ENCODE data around the gene CD164. TPM values are rescaled to one million over a fixed set of nuclear protein-coding genes. Genes with fewer than 3 reads are reported as not detected.
A peak's percentile ranks its signal among the peaks of the same experiment; 100 is the strongest.
"Not testable (repeated sequence)": the region's sequence is repeated elsewhere in the genome, so short reads cannot be mapped to it uniquely, and the experiment has no call there.

The CD164 gene
- total RNA-seq, 2 experiments from 2014 or later: 250 to 252 TPM

DNA sequence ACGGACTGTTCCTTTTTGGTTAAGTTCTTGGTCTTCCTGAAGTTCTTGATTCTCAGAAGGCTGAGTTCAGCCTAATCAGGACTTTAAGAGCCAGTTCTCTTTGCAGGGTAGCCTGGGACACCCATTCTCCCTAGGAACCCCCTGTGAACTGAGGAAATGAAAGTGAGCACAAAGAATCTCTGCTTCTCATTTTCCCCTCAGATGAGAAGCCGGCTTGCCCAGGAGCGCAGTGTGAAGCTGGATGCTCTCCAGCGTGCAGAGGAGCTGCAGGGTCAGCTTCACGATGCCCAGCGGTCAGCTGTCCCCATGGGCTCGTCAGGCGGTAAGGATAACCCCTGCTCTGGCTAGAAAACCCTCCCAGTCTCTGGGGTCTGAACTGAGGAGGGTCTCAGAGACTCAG, 34.0 kb downstream of the CD164 start:
- no peak overlapping the region for H3K4me3 Mint-ChIP-seq
- ATAC-seq (ENCODE audit: low read depth): no peak
- H3K36me3 Mint-ChIP-seq: peaks cover 20% of the 10 kb centered on the region
- POLR2A ChIA-PET: interaction anchor here (1.0 kb wide), 1 partner anchor 13 kb away, joined by 3 read pairs; no protein-coding TSS in a partner anchor
- no peak overlapping the region for H3K27ac Mint-ChIP-seq
- peaks cover 12% of the 10 kb centered on the region for H3K4me1 Mint-ChIP-seq
- no peaks in the 10 kb centered on the region for H3K27me3 Mint-ChIP-seq
- no peaks in the 10 kb centered on the region for H3K9me3 Mint-ChIP-seq
- no peak for DNase-seq

DNA sequence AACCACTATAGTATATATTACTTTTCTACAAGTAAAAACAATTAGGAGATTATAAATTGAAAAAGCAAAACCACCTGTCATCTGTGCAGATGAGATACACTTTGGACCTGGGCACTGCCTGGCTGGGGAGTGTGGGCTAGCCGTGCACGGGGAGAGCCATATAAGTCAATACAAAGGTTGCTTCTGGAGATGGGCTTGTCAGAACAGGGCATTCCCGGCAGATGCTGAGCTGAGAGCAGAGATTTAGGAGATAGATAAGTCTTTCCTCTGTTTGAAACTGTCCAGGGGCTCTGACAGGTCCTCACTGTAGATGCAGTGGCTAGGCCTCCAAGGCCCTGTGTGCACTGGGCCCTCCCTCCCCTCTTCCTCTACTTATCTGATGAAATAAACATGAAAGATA, 34.5 kb downstream of the CD164 start:
- H3K4me1 Mint-ChIP-seq: peaks cover 10% of the 10 kb centered on the region
- no peak overlapping the region for H3K27ac Mint-ChIP-seq

DNA sequence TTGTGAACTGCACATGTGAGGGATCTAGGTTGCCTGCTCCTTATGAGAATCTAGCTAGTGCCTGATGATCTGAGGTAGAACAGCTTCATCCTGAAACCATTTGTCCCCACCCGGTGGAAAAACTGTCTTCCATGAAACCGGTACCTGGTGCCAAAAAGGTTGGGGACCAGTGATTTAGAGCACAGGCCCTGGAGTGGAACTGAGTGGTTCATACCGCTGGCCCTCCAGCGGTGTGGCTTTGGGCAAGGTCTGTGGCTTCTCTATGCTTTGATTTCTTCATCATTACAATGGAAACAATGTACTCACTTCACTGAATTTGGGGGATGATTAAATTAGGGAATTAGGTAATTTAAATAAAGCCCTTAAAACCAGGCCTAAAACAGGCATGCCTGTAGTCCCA, 36.3 kb downstream of the CD164 start:
- Mint-ChIP-seq H3K27me3 (no peaks in the 10 kb centered on the region), H3K4me1 (peaks cover 1% of the 10 kb centered on the region), H3K27ac (no peak overlapping the region), H3K4me3 (no peak overlapping the region), H3K36me3 (peaks cover 5% of the 10 kb centered on the region), H3K9me3 (no peaks in the 10 kb centered on the region)
- ATAC-seq (ENCODE audit: low read depth) (no peak), DNase-seq (no peak)
- POLR2A ChIA-PET: no interaction called here

More for the DNA sequence above, 34.5 kb downstream of the CD164 start:
- H3K9me3 Mint-ChIP-seq: no peaks in the 10 kb centered on the region
- DNase-seq (no peak), ATAC-seq (ENCODE audit: low read depth) (no peak)
- H3K4me3 Mint-ChIP-seq: no peak overlapping the region
- H3K27me3 Mint-ChIP-seq: no peaks in the 10 kb centered on the region
- POLR2A ChIA-PET: interaction anchor here (1.0 kb wide), 1 partner anchor 14 kb away, joined by 3 read pairs; no protein-coding TSS in a partner anchor
- H3K36me3 Mint-ChIP-seq: peaks cover 16% of the 10 kb centered on the region

DNA sequence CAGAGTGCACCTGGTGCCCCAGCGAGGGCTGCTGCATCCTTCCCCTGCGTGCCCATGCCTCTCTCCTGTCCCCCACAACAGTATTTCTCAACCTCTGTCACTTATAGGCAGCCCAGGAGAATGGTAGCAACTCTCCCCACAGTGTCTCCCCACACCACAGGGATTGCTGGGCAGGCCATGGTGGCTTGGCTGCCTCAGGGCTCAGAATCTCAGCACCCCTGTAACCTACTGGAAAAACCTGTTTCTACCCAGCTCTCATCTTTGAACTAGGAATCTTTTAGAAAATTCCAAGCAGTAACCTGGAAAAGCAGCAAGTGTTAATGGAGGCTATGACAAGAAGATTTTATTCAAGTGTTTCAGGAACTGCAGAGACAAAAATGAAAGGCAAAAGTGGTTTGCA, 38.0 kb downstream of the CD164 start:
- ATAC-seq (ENCODE audit: low read depth) (no peak), DNase-seq (no peak)
- no peak overlapping the region for H3K4me3 Mint-ChIP-seq
- peaks cover 2% of the 10 kb centered on the region for H3K36me3 Mint-ChIP-seq
- POLR2A ChIA-PET: no interaction called here
- H3K27me3 Mint-ChIP-seq: no peaks in the 10 kb centered on the region
- H3K9me3 Mint-ChIP-seq: no peaks in the 10 kb centered on the region
- H3K27ac Mint-ChIP-seq: no peak overlapping the region
- H3K4me1 Mint-ChIP-seq: peaks cover 1% of the 10 kb centered on the region

- Mint-ChIP-seq H3K36me3 (peaks cover 2% of the 10 kb centered on the region), H3K4me3 (no peak overlapping the region), H3K4me1 (peaks cover 1% of the 10 kb centered on the region), H3K27ac (no peak overlapping the region), H3K27me3 (no peaks in the 10 kb centered on the region), H3K9me3 (no peaks in the 10 kb centered on the region)
- ATAC-seq (ENCODE audit: low read depth) (no peak), DNase-seq (no peak)
- POLR2A ChIA-PET: no interaction called here
These were observed 38.7 kb downstream of the CD164 start for GRCh38 chr6:109343518-109343917.

GRCh38 chr6:109342911-109343310, 39.4 kb downstream of the CD164 start:
- Mint-ChIP-seq H3K27me3 (no peaks in the 10 kb centered on the region), H3K27ac (no peak overlapping the region), H3K4me3 (no peak overlapping the region), H3K36me3 (peaks cover 2% of the 10 kb centered on the region), H3K4me1 (peaks cover 3% of the 10 kb centered on the region), H3K9me3 (no peaks in the 10 kb centered on the region)
- POLR2A ChIA-PET: no interaction called here
- ATAC-seq (ENCODE audit: low read depth) (no peak), DNase-seq (no peak)

- H3K9me3 Mint-ChIP-seq: no peaks in the 10 kb centered on the region
- no peak overlapping the region for H3K4me3 Mint-ChIP-seq
- no peak overlapping the region for H3K27ac Mint-ChIP-seq
- H3K27me3 Mint-ChIP-seq: no peaks in the 10 kb centered on the region
- peaks cover 3% of the 10 kb centered on the region for H3K4me1 Mint-ChIP-seq
- no peak for ATAC-seq (ENCODE audit: low read depth)
- peaks cover 2% of the 10 kb centered on the region for H3K36me3 Mint-ChIP-seq
- no peak for DNase-seq
- POLR2A ChIA-PET: no interaction called here
These were observed 39.8 kb downstream of the CD164 start for GRCh38 chr6:109342506-109342905.

DNA sequence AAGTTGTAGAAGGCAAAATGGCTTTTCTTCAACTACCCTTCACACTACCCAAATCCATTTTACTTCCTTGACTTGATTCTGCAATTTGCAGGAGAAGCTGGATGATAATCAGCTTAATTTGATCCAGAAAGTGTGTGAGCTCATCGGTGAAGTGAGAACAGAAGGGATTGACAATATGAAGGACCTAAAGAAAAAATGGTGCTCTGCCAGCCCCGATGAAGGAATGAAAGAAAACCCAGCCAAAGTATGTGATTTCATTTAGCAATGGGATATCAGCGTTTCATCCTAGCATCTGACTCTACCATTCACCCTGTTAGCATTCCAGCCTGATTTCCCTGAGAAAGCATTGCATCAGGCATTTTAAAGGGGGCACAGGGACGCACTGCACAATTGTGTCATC, 41.5 kb downstream of the CD164 start:
- no peak overlapping the region for H3K27ac Mint-ChIP-seq
- peaks cover 5% of the 10 kb centered on the region for H3K36me3 Mint-ChIP-seq
- ATAC-seq (ENCODE audit: low read depth) (no peak), DNase-seq (no peak)
- H3K27me3 Mint-ChIP-seq: no peaks in the 10 kb centered on the region
- peaks cover 5% of the 10 kb centered on the region for H3K4me1 Mint-ChIP-seq
- POLR2A ChIA-PET: no interaction called here
- H3K9me3 Mint-ChIP-seq: no peaks in the 10 kb centered on the region
- no peak overlapping the region for H3K4me3 Mint-ChIP-seq

DNA sequence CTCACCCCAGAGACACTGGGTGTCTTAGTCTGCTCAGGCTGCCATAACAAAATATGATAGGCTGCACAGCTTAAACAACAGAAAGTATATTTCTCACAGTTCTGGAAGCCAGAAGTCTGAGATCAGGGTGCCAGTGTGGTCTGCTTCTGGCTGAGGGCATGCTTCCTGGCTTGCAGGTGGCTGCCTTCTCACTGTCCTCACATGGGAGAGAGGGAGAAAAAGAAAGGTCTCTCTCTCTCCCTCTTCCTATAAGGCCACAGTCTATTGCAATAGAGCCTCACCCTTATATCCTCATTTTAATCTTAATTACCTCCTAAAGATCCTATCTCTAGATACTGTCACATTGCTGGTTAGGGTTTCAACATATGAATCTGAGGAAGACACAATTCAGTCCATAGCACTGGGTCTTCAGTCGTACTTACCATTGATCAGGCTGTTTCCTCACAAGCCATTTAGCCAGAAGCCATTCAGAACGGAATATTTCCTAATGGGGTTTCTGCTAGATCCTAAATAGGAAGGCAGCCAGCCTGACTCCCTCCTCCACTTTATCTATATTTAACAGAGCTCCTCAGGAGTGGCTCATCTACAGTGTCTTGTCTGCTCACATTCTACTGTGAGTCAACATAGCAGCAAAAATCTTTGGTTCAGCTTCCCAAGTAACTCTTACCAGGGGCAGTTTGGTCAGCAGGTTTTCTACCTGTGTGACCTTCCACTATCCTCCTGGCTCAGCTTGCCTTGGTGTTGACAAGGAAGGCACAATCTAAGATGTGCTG, 42.2 kb downstream of the CD164 start:
- DNase-seq (no peak), ATAC-seq (ENCODE audit: low read depth) (no peak)
- Mint-ChIP-seq H3K4me1 (peaks cover 5% of the 10 kb centered on the region), H3K36me3 (peaks cover 5% of the 10 kb centered on the region), H3K27ac (no peak overlapping the region), H3K4me3 (no peak overlapping the region), H3K9me3 (no peaks in the 10 kb centered on the region), H3K27me3 (peaks cover 2% of the 10 kb centered on the region)
- POLR2A ChIA-PET: interaction anchor here (0.5 kb wide), 1 partner anchor 37 kb away, joined by 4 read pairs; no protein-coding TSS in a partner anchor

GRCh38 chr6:109336221-109336961, 45.9 kb downstream of the CD164 start:
- POLR2A ChIA-PET: no interaction called here
- Mint-ChIP-seq H3K4me1 (peaks cover 8% of the 10 kb centered on the region), H3K27me3 (peaks cover 2% of the 10 kb centered on the region), H3K4me3 (no peak overlapping the region), H3K36me3 (peaks cover 8% of the 10 kb centered on the region), H3K9me3 (peaks cover 2% of the 10 kb centered on the region), H3K27ac (no peak overlapping the region)
- no peak for ATAC-seq (ENCODE audit: low read depth)
- DNase-seq: no peak

DNA sequence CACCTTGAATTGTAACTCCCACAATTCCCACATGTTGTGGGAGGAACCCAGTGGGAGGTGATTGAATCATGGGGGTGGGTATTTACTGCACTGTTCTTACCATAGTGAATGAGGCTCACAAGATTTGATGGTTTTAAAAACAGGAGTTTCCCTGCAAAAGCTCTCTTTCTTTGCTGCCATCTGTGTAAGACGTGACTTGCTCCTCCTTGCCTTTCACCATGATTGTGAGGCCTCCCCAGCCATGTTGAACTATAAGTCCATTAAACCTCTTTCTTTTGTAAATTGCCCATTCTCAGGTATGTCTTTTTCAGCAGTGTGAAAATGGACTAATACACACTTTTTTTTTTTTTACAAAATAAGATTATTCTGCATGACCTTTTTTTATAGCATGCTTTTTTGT, 48.4 kb downstream of the CD164 start:
- ATAC-seq (ENCODE audit: low read depth); H3K36me3 Mint-ChIP-seq; H3K27me3 Mint-ChIP-seq; H3K4me1 Mint-ChIP-seq; H3K9me3 Mint-ChIP-seq; DNase-seq; H3K27ac Mint-ChIP-seq; H3K4me3 Mint-ChIP-seq: not testable (repeated sequence)
- POLR2A ChIA-PET: interaction anchor here (0.7 kb wide), 1 partner anchor 33 kb away, joined by 4 read pairs; no protein-coding TSS in a partner anchor

- Mint-ChIP-seq H3K9me3 (peaks cover 2% of the 10 kb centered on the region), H3K27ac (no peak overlapping the region)
These were observed 49.5 kb downstream of the CD164 start for GRCh38 chr6:109332748-109333147.

DNA sequence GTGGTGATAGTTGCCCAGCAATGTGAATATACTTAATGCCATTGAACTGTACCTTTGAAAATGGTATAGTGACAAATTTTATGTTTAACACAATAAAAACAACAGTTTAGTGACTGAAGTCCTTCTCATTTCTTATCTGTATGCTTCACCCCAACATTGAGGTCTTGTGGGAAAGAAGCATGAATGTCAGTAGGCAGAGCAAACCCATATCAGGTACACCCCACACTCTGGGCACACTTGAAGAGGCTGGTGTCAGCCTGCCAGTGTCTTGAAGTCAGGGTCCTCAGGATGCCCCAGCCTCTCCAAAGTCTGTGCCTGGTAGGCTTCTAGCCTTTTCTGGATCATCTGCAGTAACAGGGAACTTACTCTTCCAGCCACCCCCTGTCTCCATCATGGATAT, 51.2 kb downstream of the CD164 start:
- POLR2A ChIA-PET: no interaction called here
- peaks cover 5% of the 10 kb centered on the region for H3K36me3 Mint-ChIP-seq
- peaks cover 2% of the 10 kb centered on the region for H3K27me3 Mint-ChIP-seq
- H3K4me1 Mint-ChIP-seq: peaks cover 3% of the 10 kb centered on the region
- ATAC-seq (ENCODE audit: low read depth) (no peak), DNase-seq (no peak)
- H3K4me3 Mint-ChIP-seq: no peak overlapping the region
- no peak overlapping the region for H3K27ac Mint-ChIP-seq
- H3K9me3 Mint-ChIP-seq: peaks cover 2% of the 10 kb centered on the region

More at GRCh38 chr6:109332748-109333147, 49.5 kb downstream of the CD164 start:
- H3K4me1 Mint-ChIP-seq: peaks cover 6% of the 10 kb centered on the region
- ATAC-seq (ENCODE audit: low read depth) (peak; percentile 39), DNase-seq (no peak)
- H3K27me3 Mint-ChIP-seq: peaks cover 2% of the 10 kb centered on the region
- H3K4me3 Mint-ChIP-seq: no peak overlapping the region
- POLR2A ChIA-PET: no interaction called here
- peaks cover 8% of the 10 kb centered on the region for H3K36me3 Mint-ChIP-seq

DNA sequence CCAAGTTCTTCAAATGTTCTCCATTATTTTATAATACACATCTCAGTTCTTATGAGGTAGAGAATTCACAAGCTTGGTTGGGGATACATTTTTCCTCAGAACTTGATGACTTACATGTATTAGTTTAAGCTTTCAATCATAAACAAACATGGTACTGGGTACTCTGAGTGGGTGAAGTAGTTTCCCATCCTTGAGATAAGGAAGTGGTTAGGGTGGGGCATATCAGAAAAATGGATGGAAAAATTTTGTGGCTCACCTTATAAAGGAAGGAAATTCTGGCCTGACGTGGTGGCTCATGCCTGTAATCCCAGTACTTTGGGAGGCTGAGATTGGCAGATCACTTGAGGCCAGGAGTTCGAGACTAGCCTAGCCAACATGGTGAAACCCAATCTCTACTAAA, 52.0 kb downstream of the CD164 start:
- Mint-ChIP-seq H3K27me3 (no peaks in the 10 kb centered on the region), H3K27ac (no peak overlapping the region), H3K9me3 (peaks cover 2% of the 10 kb centered on the region), H3K4me3 (no peak overlapping the region), H3K4me1 (peaks cover 3% of the 10 kb centered on the region), H3K36me3 (peaks cover 5% of the 10 kb centered on the region)
- DNase-seq (no peak), ATAC-seq (ENCODE audit: low read depth) (no peak)
- POLR2A ChIA-PET: no interaction called here
